ENCODE data around the gene MARCHF2.
A peak's percentile ranks its signal among the peaks of the same experiment; 100 is the strongest.

The MARCHF2 gene

GRCh38 chr19:8392017-8392591 lies 21.0 kb upstream of the MARCHF2 start:
- DNase-seq (ENCODE audit: low read depth): no peak
- no peak overlapping the region for H3K4me3 ChIP-seq (ENCODE audit: low read depth, low read length)
- TF ChIP-seq CTCF (IDR thresholded peaks at IDR 0.05; ENCODE audit: low read depth, low read length, missing control alignments): no peak

- TF ChIP-seq CTCF (IDR thresholded peaks at IDR 0.05; ENCODE audit: low read depth, low read length, missing control alignments): no peak
- H3K4me3 ChIP-seq (ENCODE audit: low read depth, low read length): no peak overlapping the region
Measured at GRCh38 chr19:8393192-8393870, 19.8 kb upstream of the MARCHF2 start.

GRCh38 chr19:8393871-8394250 lies 19.2 kb upstream of the MARCHF2 start:
- DNase-seq (ENCODE audit: low read depth): no peak
- TF ChIP-seq CTCF (IDR thresholded peaks at IDR 0.05; ENCODE audit: low read depth, low read length, missing control alignments): no peak
- no peak overlapping the region for H3K4me3 ChIP-seq (ENCODE audit: low read depth, low read length)

More at GRCh38 chr19:8393192-8393870, 19.8 kb upstream of the MARCHF2 start:
- DNase-seq (ENCODE audit: low read depth): no peak

- TF ChIP-seq CTCF (IDR thresholded peaks at IDR 0.05; ENCODE audit: low read depth, low read length, missing control alignments): no peak
- DNase-seq (ENCODE audit: low read depth): no peak
- H3K4me3 ChIP-seq (ENCODE audit: low read depth, low read length): no peak overlapping the region
Measured at GRCh38 chr19:8395621-8396082, 17.5 kb upstream of the MARCHF2 start.

- H3K4me3 ChIP-seq (ENCODE audit: low read depth, low read length): no peak overlapping the region
- no peak for DNase-seq (ENCODE audit: low read depth)
- no peak for TF ChIP-seq CTCF (IDR thresholded peaks at IDR 0.05; ENCODE audit: low read depth, low read length, missing control alignments)
Measured at GRCh38 chr19:8396185-8396562, 16.9 kb upstream of the MARCHF2 start.

- peak; percentile 33 for DNase-seq (ENCODE audit: low read depth)
- H3K4me3 ChIP-seq (ENCODE audit: low read depth, low read length): no peak overlapping the region
- TF ChIP-seq CTCF (IDR thresholded peaks at IDR 0.05; ENCODE audit: low read depth, low read length, missing control alignments): peak; percentile 84
Measured at GRCh38 chr19:8396563-8397203, 16.4 kb upstream of the MARCHF2 start.

All from GM12864 (cell line).